SU-DHL-6 (cell line): ENCODE results near the gene KCTD18.

ENCODE experiments used
- H2AFZ ChIP-seq: fragments of 200-600 bp; sonication (generic); 2 replicates; pipeline ENCODE4 v1.6.1; 2014; ENCODE audit warnings: low read depth, mild to moderate bottlenecking, moderate library complexity, mixed read lengths, antibody characterized with exemption, low read length; ENCODE audit not compliant: severe bottlenecking
- H3F3A ChIP-seq: fragments of 200-600 bp; shearing (Covaris generic); 2 replicates; pipeline ENCODE4 v1.6.0; 2016; ENCODE audit warnings: antibody characterized with exemption, mild to moderate bottlenecking; ENCODE audit not compliant: insufficient read depth
- H3K27ac ChIP-seq: fragments of 200-600 bp; sonication (generic); 2 replicates; pipeline ENCODE4 v1.5.1; 2016; ENCODE audit warnings: low read depth, mild to moderate bottlenecking, low read length, moderate library complexity, mixed read lengths
- H3K27me3 ChIP-seq: fragments of 200-600 bp; sonication (generic), shearing (Covaris generic); 2 replicates; pipeline ENCODE4 v1.6.0; 2014; ENCODE audit warnings: mild to moderate bottlenecking, low read length
- H3K36me3 ChIP-seq: fragments of 200-600 bp; sonication (generic); 2 replicates; pipeline ENCODE4 v1.6.1; 2014; ENCODE audit warnings: mild to moderate bottlenecking, low read length, mixed read lengths
- H3K4me2 ChIP-seq: fragments of 300-600, 200-600 bp; shearing (Covaris generic), sonication (generic); 2 replicates; pipeline ENCODE4 v1.6.0; 2014; ENCODE audit warnings: low read length, low read depth, mild to moderate bottlenecking; ENCODE audit not compliant: poor library complexity, severe bottlenecking
- H3K4me3 ChIP-seq: fragments of 200-600 bp; sonication (generic); 2 replicates; pipeline ENCODE4 v1.5.1; 2014; ENCODE audit warnings: antibody characterized with exemption, low read length, mild to moderate bottlenecking, mixed read lengths; ENCODE audit not compliant: insufficient read depth, poor library complexity, severe bottlenecking
- H3K79me2 ChIP-seq: fragments of 200-600 bp; sonication (generic); 2 replicates; pipeline ENCODE4 v1.6.1; 2014; ENCODE audit warnings: mild to moderate bottlenecking, low read length, moderate library complexity; ENCODE audit not compliant: insufficient read depth
- H3K9ac ChIP-seq: fragments of 200-600 bp; sonication (generic); 2 replicates; pipeline ENCODE4 v1.7.0; 2014; ENCODE audit warnings: mild to moderate bottlenecking, low read length
- H3K9me2 ChIP-seq: fragments of 200-600 bp; sonication (generic); replicated peaks from 2 replicates; pipeline ENCODE4 v1.6.1; 2014; ENCODE audit warnings: low read length; ENCODE audit not compliant: insufficient read depth
- H3K9me3 ChIP-seq: fragments of 200-600 bp; sonication (generic); 2 replicates; pipeline ENCODE4 v1.6.1; 2014; ENCODE audit warnings: low read length, mixed read lengths; ENCODE audit not compliant: insufficient read depth
- H4K20me1 ChIP-seq: fragments of 200-600 bp; sonication (generic); 2 replicates; pipeline ENCODE4 v1.6.1; 2014; ENCODE audit warnings: low read depth, mild to moderate bottlenecking, antibody characterized with exemption, low read length, moderate library complexity, mixed read lengths
- EZH2phosphoT487 ChIP-seq: fragments of 200-600 bp; sonication (generic), shearing (Covaris generic); conservative IDR thresholded peaks from 2 replicates; pipeline ENCODE4 v1.6.1; 2018; ENCODE audit warnings: mild to moderate bottlenecking, antibody characterized with exemption, low read length, moderate library complexity, mixed read lengths
- TF ChIP-seq, protein P1 (sequence below): fragments of 200-600 bp; sonication (generic); IDR thresholded peaks from one replicate; pipeline ENCODE4 v1.5.1; 2017; ENCODE audit warnings: antibody characterized with exemption, mild to moderate bottlenecking, low read length, moderate library complexity; ENCODE audit not compliant: insufficient read depth, poor library complexity, severe bottlenecking

Gene KCTD18

DNA sequence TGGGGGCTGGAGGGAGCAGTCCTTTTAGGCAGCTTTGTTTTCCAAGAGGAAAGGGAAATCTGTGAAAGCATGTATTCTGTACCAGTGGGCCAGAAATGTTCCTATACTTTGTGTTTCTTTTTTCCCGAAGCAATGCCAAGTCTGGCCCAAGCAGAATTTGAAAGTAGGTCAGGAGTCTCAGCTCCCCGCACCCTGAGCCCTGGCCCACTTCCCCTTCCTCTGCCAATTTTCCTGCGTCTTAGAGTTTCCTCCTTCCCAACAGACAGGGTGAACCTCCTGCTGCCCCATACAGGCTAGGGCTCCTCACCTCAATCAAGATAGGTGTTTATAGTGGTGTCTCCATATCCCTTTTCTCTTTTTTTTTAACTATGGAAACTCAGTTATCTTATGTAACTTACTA, 65.3 kb downstream of the KCTD18 start:
- no peaks in the 10 kb centered on the region for H4K20me1 ChIP-seq
- H3K36me3 ChIP-seq, result no peaks in the 10 kb centered on the region
- no peak overlapping the region for H3K4me3 ChIP-seq
- no peak overlapping the region for H3K27ac ChIP-seq
- H2AFZ ChIP-seq, result no peak overlapping the region
- H3K9ac ChIP-seq, result no peak overlapping the region
- H3K79me2 ChIP-seq, result no peaks in the 10 kb centered on the region
- no peaks in the 10 kb centered on the region for H3K27me3 ChIP-seq
- no peaks in the 10 kb centered on the region for H3K9me2 ChIP-seq
- H3K9me3 ChIP-seq, result no peaks in the 10 kb centered on the region
- H3K4me2 ChIP-seq, result no peak overlapping the region
- no peak for TF ChIP-seq EZH2phosphoT487
- TF ChIP-seq, protein P1, sequence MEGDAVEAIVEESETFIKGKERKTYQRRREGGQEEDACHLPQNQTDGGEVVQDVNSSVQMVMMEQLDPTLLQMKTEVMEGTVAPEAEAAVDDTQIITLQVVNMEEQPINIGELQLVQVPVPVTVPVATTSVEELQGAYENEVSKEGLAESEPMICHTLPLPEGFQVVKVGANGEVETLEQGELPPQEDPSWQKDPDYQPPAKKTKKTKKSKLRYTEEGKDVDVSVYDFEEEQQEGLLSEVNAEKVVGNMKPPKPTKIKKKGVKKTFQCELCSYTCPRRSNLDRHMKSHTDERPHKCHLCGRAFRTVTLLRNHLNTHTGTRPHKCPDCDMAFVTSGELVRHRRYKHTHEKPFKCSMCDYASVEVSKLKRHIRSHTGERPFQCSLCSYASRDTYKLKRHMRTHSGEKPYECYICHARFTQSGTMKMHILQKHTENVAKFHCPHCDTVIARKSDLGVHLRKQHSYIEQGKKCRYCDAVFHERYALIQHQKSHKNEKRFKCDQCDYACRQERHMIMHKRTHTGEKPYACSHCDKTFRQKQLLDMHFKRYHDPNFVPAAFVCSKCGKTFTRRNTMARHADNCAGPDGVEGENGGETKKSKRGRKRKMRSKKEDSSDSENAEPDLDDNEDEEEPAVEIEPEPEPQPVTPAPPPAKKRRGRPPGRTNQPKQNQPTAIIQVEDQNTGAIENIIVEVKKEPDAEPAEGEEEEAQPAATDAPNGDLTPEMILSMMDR, result no peak
- H3F3A ChIP-seq, result no peaks in the 10 kb centered on the region

DNA sequence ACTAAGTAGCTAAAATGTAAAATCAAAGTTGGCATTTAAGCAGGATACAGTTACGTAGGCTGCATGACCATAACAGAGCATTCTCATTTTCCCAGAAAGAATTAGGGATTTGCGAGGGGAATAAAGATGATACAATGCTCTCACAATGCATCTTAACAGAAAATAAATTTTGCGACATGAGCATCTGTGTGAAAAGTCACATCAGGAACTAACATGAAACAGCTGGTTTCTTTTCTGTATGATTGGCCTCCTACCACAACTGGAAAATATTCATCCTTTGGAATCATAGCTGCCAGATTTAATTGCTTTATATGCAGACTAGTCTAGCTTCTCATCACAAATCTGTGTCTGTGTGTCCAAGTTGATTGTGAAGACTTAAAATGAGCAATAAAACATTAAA, 66.0 kb downstream of the KCTD18 start:
- Histone ChIP-seq H3K27ac (no peak overlapping the region), H3K9me2 (no peaks in the 10 kb centered on the region)
- TF ChIP-seq EZH2phosphoT487, result no peak

DNA sequence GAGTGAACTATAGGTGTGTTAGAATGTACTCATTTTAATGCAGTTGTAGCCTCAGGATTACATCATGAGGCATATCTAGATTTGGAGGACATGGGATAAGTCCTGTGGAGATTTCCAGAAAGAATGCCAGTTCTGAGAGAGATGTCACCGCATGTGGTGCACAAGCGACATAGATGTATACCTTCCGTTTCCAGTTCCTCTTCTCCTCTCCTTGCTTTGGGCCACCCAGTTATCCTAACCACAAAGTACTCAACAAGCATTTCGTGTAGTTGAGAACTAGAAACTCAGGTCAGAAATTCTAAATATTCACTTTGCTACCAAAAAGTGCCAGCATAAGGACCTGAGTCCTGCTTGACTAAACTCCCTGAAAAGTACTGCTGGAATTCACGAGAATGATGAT, 66.5 kb downstream of the KCTD18 start:
- Histone ChIP-seq H3K4me3 (no peak overlapping the region), H3K27me3 (no peaks in the 10 kb centered on the region), H4K20me1 (no peaks in the 10 kb centered on the region), H3K9me2 (no peaks in the 10 kb centered on the region), H3K79me2 (no peaks in the 10 kb centered on the region), H3K27ac (no peak overlapping the region), H3K9ac (no peak overlapping the region), H3F3A (no peaks in the 10 kb centered on the region), H3K4me2 (no peak overlapping the region), H2AFZ (no peak overlapping the region), H3K36me3 (no peaks in the 10 kb centered on the region), H3K9me3 (no peaks in the 10 kb centered on the region)
- TF ChIP-seq, protein P1, result no peak
- TF ChIP-seq EZH2phosphoT487, result no peak

More for the DNA sequence above, 66.0 kb downstream of the KCTD18 start:
- Histone ChIP-seq H2AFZ (no peak overlapping the region), H3K4me2 (no peak overlapping the region), H3K36me3 (no peaks in the 10 kb centered on the region), H4K20me1 (no peaks in the 10 kb centered on the region), H3K79me2 (no peaks in the 10 kb centered on the region), H3F3A (no peaks in the 10 kb centered on the region), H3K4me3 (no peak overlapping the region), H3K27me3 (no peaks in the 10 kb centered on the region), H3K9ac (no peak overlapping the region), H3K9me3 (no peaks in the 10 kb centered on the region)

DNA sequence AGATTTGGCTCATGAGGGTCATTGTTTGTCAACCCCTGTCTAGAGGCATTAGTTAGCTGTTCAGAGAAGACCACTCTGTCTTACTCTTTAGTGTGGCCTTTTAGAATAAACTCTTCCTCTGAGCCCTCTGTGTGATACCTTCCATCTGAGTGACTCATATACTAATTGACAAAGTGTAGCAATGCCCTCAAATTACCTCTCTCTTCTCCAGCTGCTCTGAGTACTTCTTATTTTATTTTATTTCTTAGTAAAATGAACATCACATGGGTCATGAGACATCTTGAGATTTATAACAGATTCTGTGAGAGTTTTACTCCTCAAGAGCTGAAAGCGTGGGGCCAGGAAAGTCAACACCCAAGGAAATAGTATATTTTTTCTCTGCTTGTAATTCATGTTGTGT, 67.4 kb downstream of the KCTD18 start:
- Histone ChIP-seq H3K9me3 (no peaks in the 10 kb centered on the region), H3K4me3 (no peak overlapping the region), H3K9me2 (no peaks in the 10 kb centered on the region), H3K36me3 (no peaks in the 10 kb centered on the region), H3K9ac (no peak overlapping the region), H3K79me2 (no peaks in the 10 kb centered on the region), H3K27me3 (no peaks in the 10 kb centered on the region), H3K4me2 (no peak overlapping the region), H4K20me1 (no peaks in the 10 kb centered on the region), H3F3A (no peaks in the 10 kb centered on the region), H3K27ac (no peak overlapping the region), H2AFZ (no peak overlapping the region)
- TF ChIP-seq EZH2phosphoT487, result no peak
- TF ChIP-seq, protein P1, result no peak
